OCI-LY7 (cell line): ENCODE results near the gene EPHA6. TPM values are rescaled to one million over a fixed set of nuclear protein-coding genes. Genes with fewer than 3 reads are reported as not detected.

ENCODE experiments used
- BruUV-seq: library from RNA; stranded (reverse); fragments of 400-500 nt; replicated peaks from 2 replicates; lab custom pipeline; 2021; lab: Mats Ljungman, UMichigan
- CTCF ChIA-PET: fragments of 300-600 bp; sonication (Branson Sonifier 250); formaldehyde crosslinking; loops from one replicate; lab custom pipeline; 2022; ENCODE audit warnings: antibody characterized with exemption; ENCODE audit not compliant: unreplicated experiment; lab: Charles Lee
- POLR2A ChIA-PET: fragments of 300-600 bp; sonication (Branson Sonifier 250); formaldehyde crosslinking; loops from one replicate; lab custom pipeline; 2022; ENCODE audit warnings: antibody characterized with exemption; lab: Charles Lee
- DNase-seq: peaks from one replicate; pipeline ENCODE4 v3.0.0-alpha.2; 2015; ENCODE audit warnings: low spot score
- H2AFZ ChIP-seq: fragments of 200-600 bp; sonication (generic), shearing (Covaris generic); 2 replicates; pipeline ENCODE4 v1.6.1; 2014; ENCODE audit warnings: mild to moderate bottlenecking, antibody characterized with exemption, low read length, moderate library complexity
- H3K27ac ChIP-seq: fragments of 200-600 bp; sonication (generic); 2 replicates; pipeline ENCODE4 v1.5.1; 2014; ENCODE audit warnings: mixed run types, low read depth, mild to moderate bottlenecking, moderate library complexity, low read length, inconsistent platforms; ENCODE audit not compliant: poor library complexity, severe bottlenecking
- H3K36me3 ChIP-seq: fragments of 200-600 bp; sonication (generic); 2 replicates; pipeline ENCODE4 v1.6.1; 2014; ENCODE audit warnings: mild to moderate bottlenecking, antibody characterized with exemption, low read length, moderate library complexity, mixed read lengths; ENCODE audit not compliant: insufficient read depth
- H3K4me1 ChIP-seq: fragments of 200-600 bp; sonication (generic); 2 replicates; pipeline ENCODE4 v1.5.1; 2014; ENCODE audit warnings: mild to moderate bottlenecking, low read length; ENCODE audit not compliant: insufficient read depth, poor library complexity, severe bottlenecking
- H3K4me2 ChIP-seq: fragments of 200-600 bp; sonication (generic); 2 replicates; pipeline ENCODE4 v1.6.1; 2014; ENCODE audit warnings: mild to moderate bottlenecking, low read length
- H3K4me3 ChIP-seq: fragments of 200-600 bp; sonication (generic); 2 replicates; pipeline ENCODE4 v1.5.1; 2014; ENCODE audit warnings: mild to moderate bottlenecking, low read depth, low read length; ENCODE audit not compliant: poor library complexity, severe bottlenecking
- H3K79me2 ChIP-seq: fragments of 200-600 bp; sonication (generic); 2 replicates; pipeline ENCODE4 v1.6.1; 2016; ENCODE audit warnings: low read depth, mild to moderate bottlenecking, low read length, moderate library complexity, mixed read lengths; ENCODE audit not compliant: insufficient read depth
- H3K9me2 ChIP-seq: fragments of 200-600 bp; sonication (generic); 2 replicates; pipeline ENCODE4 v1.6.1; 2016; ENCODE audit warnings: mild to moderate bottlenecking, low read length, mixed read lengths; ENCODE audit not compliant: insufficient read depth
- H3K9me3 ChIP-seq: fragments of 200-600 bp; sonication (generic); 2 replicates; pipeline ENCODE4 v1.6.1; 2014; ENCODE audit warnings: mild to moderate bottlenecking, mixed run types, low read length, mixed read lengths
- H4K20me1 ChIP-seq: fragments of 200-600 bp; sonication (generic); 2 replicates; pipeline ENCODE4 v1.6.1; 2014; ENCODE audit warnings: mild to moderate bottlenecking, antibody characterized with exemption, low read length, moderate library complexity, mixed read lengths; ENCODE audit not compliant: insufficient read depth
- CTCF ChIP-seq: fragments of 200-600 bp; sonication (generic); conservative IDR thresholded peaks from 2 replicates; pipeline ENCODE4 v1.5.1; 2014; ENCODE audit warnings: mild to moderate bottlenecking, antibody characterized with exemption, low read length, moderate library complexity, mixed read lengths
- EZH2phosphoT487 ChIP-seq: fragments of 200-600 bp; sonication (generic); IDR thresholded peaks from 2 replicates; pipeline ENCODE4 v1.6.1; 2018; ENCODE audit warnings: low read depth, borderline replicate concordance, mild to moderate bottlenecking, mixed run types, antibody characterized with exemption, low read length, moderate library complexity, mixed read lengths
- intact Hi-C: fragments of 100-400 bp; cut with micrococcal nuclease; formaldehyde crosslinking; loops from one replicate; pipeline ENCODE4 v1.10.0; 2022; ENCODE audit not compliant: unreplicated experiment
- total RNA-seq, 2 experiments: library from RNA; depleted of rRNA in 1 of 2; stranded (reverse); fragments of >200 nt in 1 of 2; shearing (Covaris generic) in 1 of 2; gene quantifications; 2 replicates each; pipeline ENCODE4 v1.2.3, GENCODE V29; 2014 to 2022

Gene EPHA6
- total RNA-seq, 2 experiments from 2014 or later = not detected

GRCh38 chr3:97070302-97070701 is 255.9 kb downstream of the EPHA6 start:
- no peak overlapping the region for H2AFZ ChIP-seq
- no peaks in the 10 kb centered on the region for H3K79me2 ChIP-seq
- H3K27ac ChIP-seq = no peak overlapping the region
- TF ChIP-seq CTCF (no peak), EZH2phosphoT487 (no peak)
- intact Hi-C loops = no loop called here
- H3K9me3 ChIP-seq = no peaks in the 10 kb centered on the region
- DNase-seq = no peak
- H3K4me3 ChIP-seq = no peak overlapping the region
- BruUV-seq = no TSS peak
- POLR2A ChIA-PET = interaction anchor here (0.9 kb wide), 1 partner anchor 12 kb away, joined by 3 read pairs; no protein-coding TSS in a partner anchor
- no peaks in the 10 kb centered on the region for H3K4me1 ChIP-seq
- H3K36me3 ChIP-seq = no peaks in the 10 kb centered on the region
- H4K20me1 ChIP-seq = no peaks in the 10 kb centered on the region; the same call in 1 of the 2 replicates
- no peaks in the 10 kb centered on the region for H3K9me2 ChIP-seq
- CTCF ChIA-PET = no interaction called here
- no peak overlapping the region for H3K4me2 ChIP-seq

GRCh38 chr3:97074546-97074945 is 260.2 kb downstream of the EPHA6 start:
- H3K79me2 ChIP-seq = no peaks in the 10 kb centered on the region
- intact Hi-C loops = no loop called here
- H3K27ac ChIP-seq = no peak overlapping the region
- no peak for TF ChIP-seq CTCF
- no peak for TF ChIP-seq EZH2phosphoT487
- H3K9me3 ChIP-seq = no peaks in the 10 kb centered on the region
- ChIA-PET POLR2A (no interaction called here), CTCF (no interaction called here)
- H2AFZ ChIP-seq = no peak overlapping the region
- no peaks in the 10 kb centered on the region for H3K4me1 ChIP-seq
- no peak overlapping the region for H3K4me2 ChIP-seq
- H3K9me2 ChIP-seq = no peaks in the 10 kb centered on the region
- no peak for DNase-seq
- no peaks in the 10 kb centered on the region for H4K20me1 ChIP-seq
- no TSS peak for BruUV-seq
- no peak overlapping the region for H3K4me3 ChIP-seq
- no peaks in the 10 kb centered on the region for H3K36me3 ChIP-seq

DNA sequence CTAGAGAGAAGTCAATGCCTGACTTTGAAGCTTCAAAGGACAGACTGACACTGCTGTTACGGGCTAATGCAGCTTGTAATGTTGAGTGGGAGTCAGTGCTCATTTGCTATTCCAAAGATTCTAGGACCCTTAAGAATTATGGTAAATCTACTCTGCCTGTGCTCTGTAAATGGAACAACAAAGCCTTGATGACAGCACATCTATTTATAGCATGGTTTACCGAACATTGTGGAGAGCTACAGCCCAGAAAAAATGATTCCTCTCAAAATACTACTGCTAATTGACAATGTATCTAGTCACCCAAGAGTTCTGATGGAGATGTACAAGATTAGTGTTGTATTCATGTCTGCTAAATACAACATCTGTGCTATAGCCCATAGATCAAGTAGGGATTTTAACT is 262.3 kb downstream of the EPHA6 start:
- ChIA-PET POLR2A (interaction anchor here (0.8 kb wide), 2 partner anchors 32 to 524 kb away, joined by 3 read pairs; no protein-coding TSS in a partner anchor), CTCF (no interaction called here)
- Histone ChIP-seq H3K4me2 (no peak overlapping the region), H3K36me3 (no peaks in the 10 kb centered on the region), H2AFZ (no peak overlapping the region), H3K4me3 (no peak overlapping the region), H3K4me1 (no peaks in the 10 kb centered on the region), H3K9me3 (no peaks in the 10 kb centered on the region), H3K9me2 (no peaks in the 10 kb centered on the region), H3K79me2 (no peaks in the 10 kb centered on the region), H3K27ac (no peak overlapping the region), H4K20me1 (no peaks in the 10 kb centered on the region)
- TF ChIP-seq CTCF (no peak), EZH2phosphoT487 (no peak)
- BruUV-seq = no TSS peak
- DNase-seq = no peak
- intact Hi-C loops = no loop called here
